Head of caudate nucleus (tissue), 42 donors: ENCODE data around the gene ELAVL3.
A peak's percentile ranks its signal among the peaks of the same experiment; 100 is the strongest.
"Not testable (repeated sequence)": the region's sequence is repeated elsewhere in the genome, so short reads cannot be mapped to it uniquely, and the experiment has no call there.

Experiments used
- DNase-seq, 42 donors: peaks; one replicate each; pipeline versions ENCODE4 v3.0.0 to v3.0.0-alpha.2; 2020 to 2021; ENCODE audit warnings: mixed read lengths in 7 of 42
- intact Hi-C: fragments of 100-400 bp; cut with DNase I; formaldehyde crosslinking; loops from one replicate; pipeline ENCODE4 v1.15.0; 2022

ELAVL3 gene

GRCh38 chr19:11448923-11449554, 31.8 kb downstream of the ELAVL3 start:
- intact Hi-C loops, result loop anchor here (5.0 kb wide), 2 partner anchors 33 to 157 kb away; partner anchors contain the start of gene ELAVL3
- peak in 2 of 42 donors; percentile 20 to 45 for DNase-seq

GRCh38 chr19:11448410-11448809, 32.4 kb downstream of the ELAVL3 start:
- intact Hi-C loops, result loop anchor here (5.0 kb wide), 2 partner anchors 34 to 156 kb away; partner anchors contain the start of gene ELAVL3

DNA sequence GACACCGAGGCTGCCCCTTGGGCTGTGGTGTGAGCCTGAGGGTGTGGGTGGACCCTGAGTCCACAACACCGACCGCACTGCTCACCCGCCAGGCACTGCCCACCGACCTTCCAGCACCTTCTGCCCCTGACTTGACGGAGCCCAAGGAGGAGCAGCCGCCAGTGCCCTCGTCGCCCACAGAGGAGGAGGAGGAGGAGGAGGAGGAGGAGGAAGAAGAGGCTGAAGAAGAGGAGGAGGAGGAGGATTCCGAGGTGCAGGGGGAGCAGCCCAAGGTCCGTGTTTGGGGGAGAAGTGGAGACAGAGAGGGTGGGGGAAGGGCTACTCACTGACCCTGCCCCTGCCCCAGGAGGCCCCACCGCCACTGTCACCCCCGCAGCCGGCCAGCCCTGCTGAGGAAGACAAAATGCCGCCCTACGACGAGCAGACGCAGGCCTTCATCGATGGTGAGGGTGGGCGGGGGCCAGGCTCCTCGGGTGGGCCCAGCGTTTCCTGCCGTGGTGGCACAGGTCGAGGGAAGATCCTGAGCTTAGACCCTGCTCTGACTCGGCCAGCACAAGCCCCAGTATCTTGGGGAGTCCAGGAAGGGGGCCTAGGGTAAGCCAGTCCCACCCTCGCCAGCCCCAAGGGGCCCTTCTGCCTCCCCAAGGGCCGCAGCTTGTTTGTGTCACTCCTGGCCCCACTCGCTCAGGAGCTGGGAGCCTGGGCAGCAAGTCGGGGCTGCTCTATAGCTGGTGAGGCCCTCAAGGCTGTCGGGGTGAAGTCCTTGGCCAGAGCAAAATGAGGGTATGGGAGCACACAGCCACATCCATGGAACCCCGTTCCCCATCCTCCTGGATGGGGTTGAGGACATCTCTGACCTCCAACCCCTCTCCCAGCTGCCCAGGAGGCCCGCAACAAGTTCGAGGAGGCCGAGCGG, 33.2 kb downstream of the ELAVL3 start:
- intact Hi-C loops, result loop anchor here (5.0 kb wide), 2 partner anchors 35 to 155 kb away; partner anchors contain the start of gene ELAVL3
- no peak for DNase-seq

More at GRCh38 chr19:11448410-11448809, 32.4 kb downstream of the ELAVL3 start:
- DNase-seq, result no peak

- peak; percentile 73 to 96 (median 88) for DNase-seq
- intact Hi-C loops, result loop anchor here (5.0 kb wide), 2 partner anchors 36 to 154 kb away; partner anchors contain the start of gene ELAVL3
Measured at GRCh38 chr19:11446652-11447301, 34.1 kb downstream of the ELAVL3 start.

- intact Hi-C loops, result loop anchor here (5.0 kb wide), 2 partner anchors 36 to 154 kb away; partner anchors contain the start of gene ELAVL3
- peak in 2 of 42 donors; percentile 22 to 34 for DNase-seq
Measured at GRCh38 chr19:11446271-11446651, 34.6 kb downstream of the ELAVL3 start.

- no peak for DNase-seq
- intact Hi-C loops, result loop anchor here (5.0 kb wide), 2 partner anchors 37 to 153 kb away; partner anchors contain the start of gene ELAVL3
Measured at GRCh38 chr19:11445141-11445540, 35.7 kb downstream of the ELAVL3 start.

GRCh38 chr19:11444059-11444458, 36.8 kb downstream of the ELAVL3 start:
- intact Hi-C loops, result no loop called here
- no peak for DNase-seq

DNA sequence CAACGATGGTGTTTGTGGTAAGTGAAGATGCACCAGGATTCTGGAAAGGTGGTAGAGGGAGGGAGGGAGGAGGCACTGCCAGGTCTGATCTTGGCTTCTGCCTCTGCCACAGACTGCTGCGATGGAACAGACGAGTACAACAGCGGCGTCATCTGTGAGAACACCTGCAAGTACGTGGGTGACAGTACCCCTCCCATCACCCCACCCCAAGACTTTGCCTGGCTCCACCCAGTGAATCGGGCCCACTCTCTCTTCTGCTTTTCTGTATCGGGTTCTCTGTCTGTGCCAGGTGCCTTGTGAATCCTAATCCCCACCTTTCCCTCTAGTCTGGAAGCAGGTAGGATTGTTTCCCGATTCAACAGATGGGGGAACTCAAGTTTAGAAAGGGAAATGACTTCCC, 42.9 kb downstream of the ELAVL3 start:
- intact Hi-C loops, result loop anchor here (5.0 kb wide), 1 partner anchor 61 kb away; no protein-coding TSS in a partner anchor
- peak in 2 of 42 donors; percentile 30 to 58 for DNase-seq

- peak in 1 of 42 donors; percentile 22 for DNase-seq
- intact Hi-C loops, result loop anchor here (5.0 kb wide), 1 partner anchor 59 kb away; no protein-coding TSS in a partner anchor
Measured at GRCh38 chr19:11435833-11436313, 45.0 kb downstream of the ELAVL3 start.

DNA sequence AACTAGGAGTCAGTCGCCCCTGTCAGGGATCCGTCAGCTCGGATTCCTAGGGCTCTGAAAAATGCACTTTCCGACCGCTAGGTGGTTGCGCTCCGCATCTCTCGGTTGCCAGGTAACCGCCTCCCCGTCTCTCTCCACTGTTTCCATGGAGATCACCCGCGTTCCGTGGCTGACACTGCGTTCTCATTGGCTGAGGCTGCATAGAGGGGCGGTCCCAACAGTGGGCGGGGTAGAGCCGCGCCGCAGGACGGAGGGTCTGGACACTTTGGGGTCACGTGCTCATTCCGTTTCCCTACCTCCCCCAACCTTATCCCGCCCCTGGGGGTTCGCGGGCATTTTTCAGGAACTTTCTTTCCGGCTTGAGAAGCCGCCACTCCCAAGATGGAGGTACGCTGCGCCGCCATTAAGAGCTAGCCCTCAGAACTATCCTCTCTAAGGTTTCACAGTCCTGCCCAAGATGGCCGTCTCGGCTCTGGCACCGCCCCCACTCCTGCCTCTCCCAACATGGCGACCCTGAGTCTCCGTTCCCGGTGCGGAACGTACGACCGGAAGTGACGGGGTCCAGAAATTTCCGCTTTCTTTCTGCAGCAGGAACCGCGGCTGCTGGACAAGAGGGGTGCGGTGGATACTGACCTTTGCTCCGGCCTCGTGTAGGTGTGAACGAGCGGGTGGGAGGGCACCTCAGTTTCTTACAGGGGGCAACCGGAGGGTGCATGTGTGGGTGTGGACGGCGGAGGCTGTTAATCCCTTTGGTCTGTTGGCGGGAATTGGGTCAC, 45.6 kb downstream of the ELAVL3 start, which contains the start of the genes ODAD3 and PRKCSH:
Gene ODAD3 (minus strand): TSS at position 65 of the 776 bp plus-strand sequence. CDS start 105 bp downstream, outside the sequence.
Gene PRKCSH (plus strand): TSS at position 579 of the 776 bp plus-strand sequence. CDS start 483 bp downstream, outside the sequence.
- DNase-seq, result peak; percentile 99 to 100 (median 100)
- intact Hi-C loops, result loop anchor here (5.0 kb wide), 1 partner anchor 58 kb away; no protein-coding TSS in a partner anchor

- no peak for DNase-seq
Measured at GRCh38 chr19:11434703-11435056, 46.2 kb downstream of the ELAVL3 start.

DNA sequence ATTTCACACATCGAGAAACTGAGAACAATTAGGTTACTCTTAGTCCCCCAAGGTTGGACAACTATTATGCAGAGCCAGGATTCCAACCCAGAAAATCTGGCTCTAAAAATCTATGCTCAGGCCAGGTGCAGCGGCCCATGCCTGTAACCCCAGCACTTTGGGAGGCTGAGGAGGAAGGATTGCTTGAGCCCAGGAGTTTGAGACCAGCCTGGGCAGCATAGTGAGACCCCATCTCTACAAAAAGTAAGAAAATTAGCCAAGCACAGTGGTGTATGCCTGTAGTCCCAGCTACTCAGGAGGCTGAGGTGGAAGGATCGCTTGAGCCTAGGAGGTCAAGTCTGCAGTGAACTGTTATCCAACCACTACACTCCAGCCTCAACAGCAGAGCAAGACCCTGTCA, 47.3 kb downstream of the ELAVL3 start:
- intact Hi-C loops, DNase-seq: not testable (repeated sequence)

More at GRCh38 chr19:11434703-11435056, 46.2 kb downstream of the ELAVL3 start:
- intact Hi-C loops, result loop anchor here (5.0 kb wide), 1 partner anchor 57 kb away; no protein-coding TSS in a partner anchor

DNA sequence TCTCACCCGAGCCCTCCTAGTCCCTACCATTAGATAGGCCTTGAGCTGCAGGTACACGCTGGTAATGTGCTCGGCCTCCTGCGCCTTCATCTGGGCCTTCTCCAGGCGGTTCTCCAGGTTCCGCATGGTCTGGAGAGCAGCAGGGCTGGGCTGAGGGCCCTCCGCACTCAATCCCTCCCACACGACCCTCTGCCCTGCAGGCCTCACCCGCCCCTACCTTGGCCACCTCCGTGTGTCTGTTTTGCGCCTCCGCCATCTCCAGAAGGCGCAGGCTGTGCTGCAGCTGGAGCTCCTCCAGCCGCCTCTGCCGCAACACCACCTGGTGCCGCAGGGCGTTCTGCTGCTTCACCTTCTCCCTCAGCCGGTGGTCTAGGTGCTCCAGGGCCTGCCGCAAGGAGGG, 54.2 kb downstream of the ELAVL3 start:
- intact Hi-C loops, result no loop called here
- no peak for DNase-seq

- no peak for DNase-seq
- intact Hi-C loops, result no loop called here
Measured at GRCh38 chr19:11425719-11426457, 55.0 kb downstream of the ELAVL3 start.

DNA sequence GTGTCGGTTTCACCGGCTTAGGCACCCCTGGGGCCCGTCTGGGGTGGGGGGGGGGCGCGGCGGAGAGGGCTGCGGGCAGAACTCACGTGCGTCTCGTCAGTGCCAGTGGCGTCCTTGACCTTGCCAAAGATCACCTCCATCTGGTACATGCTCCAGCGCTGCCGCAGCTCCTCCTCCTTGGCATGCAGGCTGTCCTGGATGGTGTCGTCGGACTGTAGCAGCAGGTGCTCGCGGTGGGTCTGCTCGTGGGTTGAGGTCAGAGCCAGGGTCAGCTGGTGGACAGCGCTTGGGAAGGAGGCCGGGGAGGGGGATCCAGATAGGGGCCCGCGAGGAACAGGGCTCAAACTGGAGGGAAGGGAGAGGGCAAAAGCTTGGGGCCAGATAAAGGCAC, 57.1 kb downstream of the ELAVL3 start:
- intact Hi-C loops, result no loop called here
- no peak for DNase-seq

DNA sequence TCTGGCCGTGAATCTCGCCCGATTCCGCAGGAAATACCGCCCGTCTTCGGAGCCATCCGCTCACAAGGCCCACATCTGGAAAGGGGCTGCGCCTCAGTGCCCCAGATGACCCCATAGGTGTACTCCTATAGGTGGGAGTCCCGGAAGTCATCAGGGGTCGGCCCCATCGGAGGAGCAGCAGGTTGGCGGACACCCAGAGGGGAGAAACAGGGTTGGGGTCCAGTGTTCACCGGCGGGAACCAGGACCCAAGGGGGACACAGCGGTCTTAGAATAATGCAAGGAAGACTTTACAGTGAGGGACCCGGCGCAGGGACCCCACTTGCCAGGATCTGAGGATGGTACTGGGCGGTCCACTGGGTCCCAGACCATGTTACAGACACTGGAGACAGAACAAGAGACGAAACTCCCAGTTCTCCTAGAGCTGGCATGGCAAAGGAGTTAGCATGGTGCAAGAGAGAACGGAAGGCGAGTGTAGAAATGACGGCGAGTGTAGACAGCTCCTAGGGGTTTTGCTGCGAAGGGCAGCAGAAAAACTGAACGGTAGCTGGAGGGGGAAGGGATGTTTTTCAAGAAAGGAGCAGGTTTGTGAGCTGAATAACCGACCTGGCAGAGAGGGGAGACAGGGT, 57.6 kb downstream of the ELAVL3 start:
- intact Hi-C loops, result no loop called here
- DNase-seq, result no peak
